Measurements from ENCODE around the gene WDR54. TPM values are rescaled to one million over a fixed set of nuclear protein-coding genes. Genes with fewer than 3 reads are reported as not detected.

Gene WDR54
- total RNA-seq, 1 experiment from 2014 or later: 53.0 TPM

- Histone ChIP-seq H4K20me1 (ENCODE audit: insufficient read depth) (no peaks in the 10 kb centered on the region), H3K4me3 (no peak overlapping the region), H3K27me3 (ENCODE audit: insufficient read depth, low read depth) (no peaks in the 10 kb centered on the region), H3F3A (ENCODE audit: insufficient read depth, low read depth) (peaks cover 66% of the 10 kb centered on the region), H3K79me2 (ENCODE audit: low read depth) (0 out of 2 replicates have a peak, but pooled peaks cover 3% of the 10 kb centered on the region), H3K4me2 (no peak overlapping the region), H3K36me3 (ENCODE audit: low read depth) (peaks cover under 1% of the 10 kb centered on the region; the same call in 1 of the 2 replicates), H2AFZ (no peak overlapping the region), H3K9me3 (ENCODE audit: insufficient read depth, low read depth) (no peaks in the 10 kb centered on the region), H3K4me1 (replicated peaks; ENCODE audit: insufficient read depth) (peaks cover 9% of the 10 kb centered on the region), H3K27ac (no peak overlapping the region), H3K9me2 (ENCODE audit: insufficient read depth) (no peaks in the 10 kb centered on the region)
- intact Hi-C loops (cut with micrococcal nuclease; ENCODE audit: unreplicated experiment): no loop called here
- no peak for TF ChIP-seq CTCF (conservative IDR thresholded peaks at IDR 0.05)
- TF ChIP-seq EZH2 (IDR thresholded peaks at IDR 0.05; ENCODE audit: low read depth): no peak
- CTCF ChIA-PET: no interaction called here
- BruUV-seq (replicated peaks): no TSS peak
- DNase-seq: no peak
- POLR2A ChIA-PET (ENCODE audit: unreplicated experiment): no interaction called here
Observed at GRCh38 chr2:74474481-74474880, 53.0 kb downstream of the WDR54 start.

DNA sequence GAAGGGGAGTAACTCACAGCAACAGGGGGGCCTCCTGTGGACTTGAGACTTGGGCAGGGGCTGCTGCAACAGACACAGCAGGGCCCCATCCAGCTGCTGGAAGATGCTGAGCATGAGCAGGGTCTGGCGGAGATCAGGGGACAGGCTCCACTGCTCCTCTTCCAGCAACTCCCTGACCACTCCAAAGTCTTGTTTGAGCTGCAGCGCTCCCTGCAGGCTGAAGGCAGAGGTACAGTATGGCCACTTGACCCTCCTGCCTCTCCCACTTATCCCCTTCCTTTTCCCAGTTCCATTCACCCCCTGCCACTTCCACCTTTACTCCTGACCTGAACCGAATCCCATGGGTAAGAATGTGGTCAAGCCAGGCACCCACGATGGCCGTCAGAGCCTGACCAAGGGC lies 53.4 kb downstream of the WDR54 start:
- Histone ChIP-seq H3K79me2 (ENCODE audit: low read depth) (peaks cover 4% of the 10 kb centered on the region; the same call in 1 of the 2 replicates), H3K27me3 (ENCODE audit: insufficient read depth, low read depth) (no peaks in the 10 kb centered on the region), H3K4me2 (no peak overlapping the region), H3K9me3 (ENCODE audit: insufficient read depth, low read depth) (no peaks in the 10 kb centered on the region), H3K4me1 (replicated peaks; ENCODE audit: insufficient read depth) (peaks cover 9% of the 10 kb centered on the region), H3K36me3 (ENCODE audit: low read depth) (peaks cover 4% of the 10 kb centered on the region), H4K20me1 (ENCODE audit: insufficient read depth) (no peaks in the 10 kb centered on the region), H3F3A (ENCODE audit: insufficient read depth, low read depth) (peaks cover 66% of the 10 kb centered on the region), H3K27ac (no peak overlapping the region), H3K4me3 (no peak overlapping the region), H3K9me2 (ENCODE audit: insufficient read depth) (no peaks in the 10 kb centered on the region), H2AFZ (no peak overlapping the region)
- no TSS peak for BruUV-seq (replicated peaks)
- TF ChIP-seq EZH2 (IDR thresholded peaks at IDR 0.05; ENCODE audit: low read depth) (no peak), CTCF (conservative IDR thresholded peaks at IDR 0.05) (peak; percentile 49; the same call in 1 of the 2 replicates)
- ChIA-PET POLR2A (ENCODE audit: unreplicated experiment) (no interaction called here), CTCF (no interaction called here)
- no peak for DNase-seq
- intact Hi-C loops (cut with micrococcal nuclease; ENCODE audit: unreplicated experiment): no loop called here

Other genes starting within 250 kb of the WDR54 start
- 138 and 143 TPM in 2 replicates for gene MOB1A, start 242.9 kb upstream of the WDR54 start, total RNA-seq (2021)
- 192 and 197 TPM in 2 replicates for gene MTHFD2, start 223.1 kb upstream of the WDR54 start, total RNA-seq (2021)
- 1.2 TPM in 1 of 2 replicates, not detected in the other for gene SLC4A5, start 78.3 kb upstream of the WDR54 start, total RNA-seq (2021)
- 130 and 147 TPM in 2 replicates for gene DCTN1, start 41.4 kb upstream of the WDR54 start, total RNA-seq (2021)
- 9.8 and 12.0 TPM in 2 replicates for gene C2orf81, start 111 bp upstream of the WDR54 start, total RNA-seq (2021)
- 58.9 and 63.4 TPM in 2 replicates for gene RTKN, start 20.2 kb downstream of the WDR54 start, total RNA-seq (2021)
- 32.5 and 34.2 TPM in 2 replicates for gene INO80B, start 33.4 kb downstream of the WDR54 start, total RNA-seq (2021)
- gene WBP1, start 36.7 kb downstream of the WDR54 start, total RNA-seq (2021): 68.0 and 74.7 TPM in 2 replicates
- gene MOGS, start 43.7 kb downstream of the WDR54 start, total RNA-seq (2021): 70.5 and 88.8 TPM in 2 replicates
- 42.9 and 51.1 TPM in 2 replicates for gene MRPL53, start 51.0 kb downstream of the WDR54 start, total RNA-seq (2021)
- gene CCDC142, start 61.3 kb downstream of the WDR54 start, total RNA-seq (2021): 16.8 and 19.8 TPM in 2 replicates
- gene TTC31, start 61.4 kb downstream of the WDR54 start, total RNA-seq (2021): 20.1 and 21.8 TPM in 2 replicates
- 0.76 and 2.0 TPM in 2 replicates for gene LBX2, start 77.9 kb downstream of the WDR54 start, total RNA-seq (2021)
- gene PCGF1, start 86.0 kb downstream of the WDR54 start, total RNA-seq (2021): 24.9 and 31.3 TPM in 2 replicates
- gene TLX2, start 92.7 kb downstream of the WDR54 start, total RNA-seq (2021): 3.1 and 3.8 TPM in 2 replicates
- gene DQX1, start 104.5 kb downstream of the WDR54 start, total RNA-seq (2021): 1.3 and 1.7 TPM in 2 replicates
- 79.2 and 84.0 TPM in 2 replicates for gene AUP1, start 108.0 kb downstream of the WDR54 start, total RNA-seq (2021)
- gene HTRA2, start 108.2 kb downstream of the WDR54 start, total RNA-seq (2021): 23.2 and 23.5 TPM in 2 replicates
- 3.1 and 5.0 TPM in 2 replicates for gene LOXL3, start 132.2 kb downstream of the WDR54 start, total RNA-seq (2021)
- gene DOK1, start 133.0 kb downstream of the WDR54 start, total RNA-seq (2021): 15.0 and 27.8 TPM in 2 replicates
- 4.5 and 7.7 TPM in 2 replicates for gene M1AP, start 226.6 kb downstream of the WDR54 start, total RNA-seq (2021)
- gene SEMA4F, start 232.5 kb downstream of the WDR54 start, total RNA-seq (2021): 10.6 and 12.3 TPM in 2 replicates

Measured in PC-9 (cell line).